K562 (cell line): ENCODE results near the gene FMN1. TPM values are rescaled to one million over a fixed set of nuclear protein-coding genes. Genes with fewer than 3 reads are reported as not detected.

Source experiments
- ATAC-seq: fragments of 200-7000 bp; cut with Tn5 transposase; 3 replicates; pipeline ENCODE4 v1.9.1; 2020; ENCODE audit warnings: moderate library complexity
- BruUV-seq: library from RNA; stranded (reverse); fragments of 400-500 nt; replicated peaks from 2 replicates; lab custom pipeline; 2021; lab: Mats Ljungman, UMichigan
- CTCF ChIA-PET: fragments of 300-600 bp; formaldehyde crosslinking; extraction: SDS; loops from one replicate; lab custom pipeline; 2021; ENCODE audit warnings: low intra/inter-chr PET ratio; lab: Yijun Ruan, JAX
- POLR2A ChIA-PET: fragments of 300-600, 350-650 bp; sonication (Branson Sonifier 250); formaldehyde crosslinking; extraction: SDS; loops from one replicate; lab custom pipeline; 2021; ENCODE audit warnings: antibody characterized with exemption, inconsistent platforms; lab: Yijun Ruan, JAX
- DNase-seq, 4 experiments: peaks; one replicate each; pipeline versions ENCODE4 v3.0.0 to v3.0.0-alpha.2; 2011 to 2018; ENCODE audit warnings: low spot score in 3 of 4, mixed read lengths in 3 of 4; ENCODE audit errors: extremely low read depth in 1 of 4
- FAIRE-seq: peaks from 2 replicates; lab custom pipeline; 2011; peaks lifted over from hg19 to GRCh38; lab: Jason Lieb, UNC
- H2AFZ ChIP-seq: 2 replicates; pipeline ENCODE4 v1.6.0; 2011; ENCODE audit warnings: low read depth, low read length, control low read depth, inconsistent platforms
- H3K27ac ChIP-seq: fragments of 200-600 bp; 3 replicates; pipeline ENCODE4 v1.8.0; 2011; ENCODE audit warnings: low read depth, mild to moderate bottlenecking, control low read depth, inconsistent platforms, low read length, moderate library complexity, mixed read lengths; ENCODE audit errors: extremely low read depth
- H3K27me3 ChIP-seq, 2 experiments: fragments of 300-600 bp in 1 of 2; 2 replicates in 1 of 2; 3 replicates in 1 of 2; pipeline versions ENCODE4 v1.6.0 to v1.8.0; 2011; ENCODE audit warnings: inconsistent platforms in 2 of 2, low read length in 2 of 2, mild to moderate bottlenecking in 1 of 2, mixed read lengths in 1 of 2, moderate library complexity in 1 of 2; ENCODE audit not compliant: control insufficient read depth in 2 of 2, insufficient read depth in 2 of 2
- H3K36me3 ChIP-seq: fragments of 300-600 bp; 3 replicates; pipeline ENCODE4 v1.8.0; 2011; ENCODE audit warnings: mild to moderate bottlenecking, low read length, inconsistent platforms; ENCODE audit not compliant: control insufficient read depth, insufficient read depth
- H3K4me1 ChIP-seq, 2 experiments: fragments of 200-600 bp in 1 of 2; replicated peaks in 1 of 2; 2 replicates in 1 of 2; 3 replicates in 1 of 2; pipeline versions ENCODE4 v1.5.1 to v1.8.0; 2011; ENCODE audit warnings: inconsistent platforms in 2 of 2, low read length in 2 of 2, mild to moderate bottlenecking in 1 of 2, mixed read lengths in 1 of 2, moderate library complexity in 1 of 2; ENCODE audit not compliant: control insufficient read depth in 2 of 2, insufficient read depth in 2 of 2
- H3K4me2 ChIP-seq: 2 replicates; pipeline ENCODE4 v1.6.1; 2011; ENCODE audit warnings: low read length, control low read depth, inconsistent platforms, mixed read lengths; ENCODE audit not compliant: insufficient read depth
- H3K4me3 ChIP-seq: fragments of 200-600 bp; sonication (generic), shearing (Covaris generic); 2 replicates; pipeline ENCODE4 v1.5.1; 2016; ENCODE audit warnings: control low read depth, inconsistent platforms
- H3K79me2 ChIP-seq: fragments of 200-600 bp; 3 replicates; pipeline ENCODE4 v1.8.0; 2011; ENCODE audit warnings: low read length, inconsistent platforms; ENCODE audit not compliant: control insufficient read depth, insufficient read depth
- H3K9ac ChIP-seq, 2 experiments: 2 replicates each; pipeline versions ENCODE4 v1.6.0 to v1.6.1; 2011; ENCODE audit warnings: low read depth in 2 of 2, low read length in 2 of 2, control low read depth in 1 of 2, inconsistent platforms in 1 of 2, mild to moderate bottlenecking in 1 of 2, mixed read lengths in 1 of 2; ENCODE audit not compliant: insufficient read depth in 1 of 2
- H3K9me1 ChIP-seq: one replicate; pipeline ENCODE4 v1.6.0; 2011; ENCODE audit warnings: inconsistent platforms, mild to moderate bottlenecking, low read length, moderate library complexity; ENCODE audit not compliant: control insufficient read depth, insufficient read depth
- H3K9me3 ChIP-seq: replicated peaks from 2 replicates; pipeline ENCODE4 v1.5.1; 2011; ENCODE audit warnings: low read depth, low read length, inconsistent platforms; ENCODE audit not compliant: control insufficient read depth, insufficient read depth
- H4K20me1 ChIP-seq: replicated peaks from 2 replicates; pipeline ENCODE4 v1.6.1; 2011; ENCODE audit warnings: low read length, inconsistent platforms, mixed read lengths; ENCODE audit not compliant: control insufficient read depth, insufficient read depth
- ATF7 ChIP-seq: fragments of 450-650 bp; IDR thresholded peaks from 2 replicates; pipeline ENCODE4 v1.7.1; 2014; ENCODE audit warnings: mild to moderate bottlenecking, moderate library complexity
- CCAR2 ChIP-seq: fragments of 200-400 bp; formaldehyde crosslinking; IDR thresholded peaks from 2 replicates; pipeline ENCODE4 v1.6.1; 2017; ENCODE audit warnings: mild to moderate bottlenecking, low read depth, low read length
- ESRRB ChIP-seq: fragments of 250-450 bp; sonication (Bioruptor Pico); IDR thresholded peaks from 2 replicates; pipeline ENCODE4 v1.5.0; 2020; ENCODE audit warnings: mild to moderate bottlenecking, moderate library complexity, borderline replicate concordance
- ETS1 ChIP-seq: conservative IDR thresholded peaks from 2 replicates; pipeline ENCODE4 v1.6.1; 2011; ENCODE audit warnings: low read depth, mild to moderate bottlenecking, low read length; ENCODE audit not compliant: control insufficient read depth
- ID3 ChIP-seq, 2 experiments: fragments of 250-450 bp in 1 of 2; fragments of 450-650 bp in 1 of 2; sonication (Bioruptor Pico) in 1 of 2; IDR thresholded peaks; 2 replicates each; pipeline versions ENCODE4 v1.6.1 to v1.8.0; 2016 to 2021; ENCODE audit warnings: mild to moderate bottlenecking in 2 of 2, moderate library complexity in 2 of 2, missing compliant biosample characterization in 1 of 2, missing genetic modification characterization in 1 of 2
- ILF3 ChIP-seq: fragments of 450-650 bp; IDR thresholded peaks from 2 replicates; pipeline ENCODE4 v1.6.1; 2018; ENCODE audit warnings: antibody characterized with exemption, mild to moderate bottlenecking, moderate library complexity, borderline replicate concordance
- MAFK ChIP-seq: IDR thresholded peaks from 2 replicates; pipeline ENCODE4 v1.6.1; 2011; ENCODE audit warnings: low read length, improper control_type of control experiment
- MCM3 ChIP-seq: fragments of 450-650 bp; IDR thresholded peaks from 2 replicates; pipeline ENCODE4 v1.6.1; 2016
- MTA2 ChIP-seq: fragments of 450-650 bp; IDR thresholded peaks from 2 replicates; pipeline ENCODE4 v1.6.1; 2016; ENCODE audit warnings: low read depth
- PML ChIP-seq: IDR thresholded peaks from 2 replicates; pipeline ENCODE4 v1.6.1; 2012; ENCODE audit warnings: low read length, inconsistent platforms
- TSC22D4 ChIP-seq: fragments of 450-650 bp; IDR thresholded peaks from 2 replicates; pipeline ENCODE4 v1.6.1; 2016; ENCODE audit warnings: missing genetic modification characterization, missing biosample characterization, control low read depth
- XRCC3 ChIP-seq: fragments of 450-650 bp; IDR thresholded peaks from 2 replicates; pipeline ENCODE4 v1.6.1; 2017; ENCODE audit warnings: mild to moderate bottlenecking, moderate library complexity
- ZBTB1 ChIP-seq: sonication (generic); formaldehyde crosslinking; IDR thresholded peaks from 2 replicates; pipeline ENCODE4 v1.8.1; 2023; ENCODE audit warnings: missing genetic modification reagents, low read depth, mild to moderate bottlenecking, borderline replicate concordance
- ZKSCAN3 ChIP-seq: fragments of 250-450 bp; sonication (Bioruptor Pico); IDR thresholded peaks from 2 replicates; pipeline ENCODE4 v1.4.0; 2020
- ZNF398 ChIP-seq: fragments of 250-450 bp; sonication (Bioruptor Pico); IDR thresholded peaks from 2 replicates; pipeline ENCODE4 v1.8.0; 2021; ENCODE audit warnings: moderate library complexity, mild to moderate bottlenecking, inconsistent platforms
- WGBS: fragments of 100-300 bp; shearing (Covaris generic); methylation state at CpG from one replicate; pipeline ENCODE4 v1.1.6; 2016; ENCODE audit warnings: low coverage, mixed read lengths; ENCODE audit not compliant: insufficient coverage; ENCODE audit errors: missing lambda C conversion rate; 5-methylcytosine and 5-hydroxymethylcytosine counted together
- in situ Hi-C: fragments of 300-500 bp; cut with MboI; formaldehyde crosslinking; loops from 4 replicates; pipeline ENCODE4 v1.15.0; 2018; ENCODE audit warnings: inconsistent platforms, mixed read lengths
- intact Hi-C: fragments of 100-400 bp; cut with micrococcal nuclease; formaldehyde crosslinking; loops from 2 replicates; pipeline ENCODE4 v1.14.2; 2022
- polyA plus RNA-seq, 8 experiments: library from polyadenylated mRNA; depleted of rRNA in 4 of 8; stranded (reverse) in 5 of 8; unstranded in 3 of 8; fragments of >200 nt; fragmentation: Nextera tagmentation in 2 of 8; fragmentation: Illumina TruSeq in 1 of 8; extraction: Ambion mirVana in 2 of 8; extraction: Trizol in 1 of 8; gene quantifications; 2 replicates each; pipeline versions ENCODE4 v1.2.1 to v1.2.3, GENCODE V29; 2011 to 2014; ENCODE audit warnings: inconsistent platforms in 1 of 8, missing spikeins in 1 of 8
- total RNA-seq, 7 experiments: library from RNA; depleted of rRNA in 6 of 7; stranded (reverse); fragments of >200 nt in 6 of 7; fragmentation: Illumina TruSeq in 2 of 7; extraction: Trizol in 2 of 7; gene quantifications; 2 replicates each; pipeline versions ENCODE4 v1.2.1 to v1.2.3, GENCODE V29; 2011 to 2021; ENCODE audit warnings: low replicate concordance in 1 of 7

FMN1 gene
- total and polyA plus RNA-seq, 9 of the 15 experiments (the other 6 are each of a cell fraction or from before 2014, with no cell fraction given): 0.03 to 0.07 (median 0.04) TPM; not detected in 6

GRCh38 chr15:32722136-32722535, 472.4 kb downstream of the FMN1 start (continued):
- no peak for TF ChIP-seq ETS1
- TF ChIP-seq ZBTB1 (CRISPR knock-in tag): no peak
- no peak for TF ChIP-seq ILF3
- TF ChIP-seq PML: no peak

GRCh38 chr15:32721596-32721995, 472.9 kb downstream of the FMN1 start:
- Histone ChIP-seq H3K9me3 (no peaks in the 10 kb centered on the region), H3K4me1 (peaks cover 0 to 13% of the 10 kb centered on the region in 2 experiments; a peak in 2 of 5 replicates), H3K79me2 (no peaks in the 10 kb centered on the region), H3K4me2 (no peak overlapping the region), H3K27ac (no peak overlapping the region), H3K9me1 (no peaks in the 10 kb centered on the region), H2AFZ (no peak overlapping the region), H3K4me3 (no peak overlapping the region), H4K20me1 (no peaks in the 10 kb centered on the region), H3K36me3 (no peaks in the 10 kb centered on the region), H3K27me3 (peaks cover 8 to 17% of the 10 kb centered on the region in 2 experiments; a peak in 3 of 5 replicates), H3K9ac (no peak overlapping the region)
- intact Hi-C loops: no loop called here
- no TSS peak for BruUV-seq
- POLR2A ChIA-PET: no interaction called here
- 1% methylated on average over 6 of the region's 6 CpGs for WGBS
- TF ChIP-seq ID3 (CRISPR knock-in tag; IDR thresholded peaks at IDR 0.05): no peak
- no peak for TF ChIP-seq ID3 (tag; IDR thresholded peaks at IDR 0.05)
- TF ChIP-seq CCAR2: no peak
- TF ChIP-seq ESRRB: no peak
- no peak for TF ChIP-seq ATF7
- no peak for TF ChIP-seq MCM3
- TF ChIP-seq ZNF398: no peak
- TF ChIP-seq MAFK: no peak
- no peak for TF ChIP-seq ZKSCAN3 (CRISPR knock-in tag)
- TF ChIP-seq MTA2: no peak
- no peak for TF ChIP-seq TSC22D4
- no peak for TF ChIP-seq XRCC3
- FAIRE-seq (no peak), DNase-seq (no peak), ATAC-seq (no peak)
- CTCF ChIA-PET: no interaction called here
- in situ Hi-C loops: no loop called here
